HL-60 (cell line): Measurements from ENCODE around the gene WDR11.
"Not testable (repeated sequence)": the region's sequence is repeated elsewhere in the genome, so short reads cannot be mapped to it uniquely, and the experiment has no call there.

Source experiments
- DNase-seq, 2 experiments: peaks; one replicate each; pipeline ENCODE4 v3.0.0-alpha.2; 2010 to 2020; ENCODE audit warnings: low read depth in 1 of 2, low spot score in 1 of 2
- H3K27ac ChIP-seq: fragments of 250-450 bp; sonication (Bioruptor Pico); replicated peaks from 2 replicates; pipeline ENCODE4 v1.5.1; 2020; ENCODE audit warnings: mild to moderate bottlenecking, moderate library complexity
- H3K27me3 ChIP-seq: fragments of 250-450 bp; sonication (Bioruptor Pico); 2 replicates; pipeline ENCODE4 v1.5.1; 2021; ENCODE audit warnings: mild to moderate bottlenecking, moderate library complexity; ENCODE audit not compliant: insufficient read depth, poor library complexity, severe bottlenecking
- H3K4me3 ChIP-seq: replicated peaks from 2 replicates; pipeline ENCODE4 v1.5.1; 2011; ENCODE audit warnings: mild to moderate bottlenecking, control low read depth, low read length; ENCODE audit not compliant: insufficient read depth
- GABPA ChIP-seq: IDR thresholded peaks from 2 replicates; pipeline ENCODE4 v1.6.1; 2012; ENCODE audit warnings: low read depth
- POLR2AphosphoS5 ChIP-seq: IDR thresholded peaks from 2 replicates; pipeline ENCODE4 v1.6.1; 2012; ENCODE audit warnings: low read depth
- SPI1 ChIP-seq: IDR thresholded peaks from 2 replicates; pipeline ENCODE4 v1.6.1; 2012; ENCODE audit warnings: low read depth, mild to moderate bottlenecking, borderline replicate concordance
- TF ChIP-seq, protein P1 (sequence below): IDR thresholded peaks from 2 replicates; pipeline ENCODE4 v1.6.1; 2012; ENCODE audit warnings: low read depth; ENCODE audit not compliant: insufficient replicate concordance
- TF ChIP-seq, protein P2 (sequence below): IDR thresholded peaks from one replicate; pipeline ENCODE4 v1.5.1; 2011; ENCODE audit warnings: low read length, control low read depth, inconsistent platforms; ENCODE audit not compliant: insufficient read depth

WDR11 gene

DNA sequence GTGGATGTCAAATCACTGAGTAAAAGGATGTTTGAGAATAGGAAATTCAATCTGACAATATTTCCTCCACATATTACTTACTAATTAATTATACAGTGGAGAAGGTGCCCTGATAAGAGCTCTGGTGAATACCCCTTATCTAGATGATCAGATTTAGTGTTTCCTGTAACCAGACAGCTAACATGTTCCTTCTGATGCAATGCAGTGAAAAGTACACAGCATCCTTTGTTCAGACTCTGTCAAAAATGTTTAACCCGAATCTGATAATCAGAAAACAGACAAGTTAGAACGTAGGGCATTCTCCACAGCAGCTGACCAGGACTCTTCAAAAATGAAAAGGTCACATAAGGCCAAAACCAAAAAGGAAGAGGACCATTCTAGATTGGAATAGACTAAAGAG lies 46.2 kb downstream of the WDR11 start:
- Histone ChIP-seq H3K4me3 (no peak overlapping the region), H3K27ac (no peak overlapping the region), H3K27me3 (no peaks in the 10 kb centered on the region)
- TF ChIP-seq, protein P1, sequence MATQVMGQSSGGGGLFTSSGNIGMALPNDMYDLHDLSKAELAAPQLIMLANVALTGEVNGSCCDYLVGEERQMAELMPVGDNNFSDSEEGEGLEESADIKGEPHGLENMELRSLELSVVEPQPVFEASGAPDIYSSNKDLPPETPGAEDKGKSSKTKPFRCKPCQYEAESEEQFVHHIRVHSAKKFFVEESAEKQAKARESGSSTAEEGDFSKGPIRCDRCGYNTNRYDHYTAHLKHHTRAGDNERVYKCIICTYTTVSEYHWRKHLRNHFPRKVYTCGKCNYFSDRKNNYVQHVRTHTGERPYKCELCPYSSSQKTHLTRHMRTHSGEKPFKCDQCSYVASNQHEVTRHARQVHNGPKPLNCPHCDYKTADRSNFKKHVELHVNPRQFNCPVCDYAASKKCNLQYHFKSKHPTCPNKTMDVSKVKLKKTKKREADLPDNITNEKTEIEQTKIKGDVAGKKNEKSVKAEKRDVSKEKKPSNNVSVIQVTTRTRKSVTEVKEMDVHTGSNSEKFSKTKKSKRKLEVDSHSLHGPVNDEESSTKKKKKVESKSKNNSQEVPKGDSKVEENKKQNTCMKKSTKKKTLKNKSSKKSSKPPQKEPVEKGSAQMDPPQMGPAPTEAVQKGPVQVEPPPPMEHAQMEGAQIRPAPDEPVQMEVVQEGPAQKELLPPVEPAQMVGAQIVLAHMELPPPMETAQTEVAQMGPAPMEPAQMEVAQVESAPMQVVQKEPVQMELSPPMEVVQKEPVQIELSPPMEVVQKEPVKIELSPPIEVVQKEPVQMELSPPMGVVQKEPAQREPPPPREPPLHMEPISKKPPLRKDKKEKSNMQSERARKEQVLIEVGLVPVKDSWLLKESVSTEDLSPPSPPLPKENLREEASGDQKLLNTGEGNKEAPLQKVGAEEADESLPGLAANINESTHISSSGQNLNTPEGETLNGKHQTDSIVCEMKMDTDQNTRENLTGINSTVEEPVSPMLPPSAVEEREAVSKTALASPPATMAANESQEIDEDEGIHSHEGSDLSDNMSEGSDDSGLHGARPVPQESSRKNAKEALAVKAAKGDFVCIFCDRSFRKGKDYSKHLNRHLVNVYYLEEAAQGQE, result no peak
- no peak for TF ChIP-seq POLR2AphosphoS5
- TF ChIP-seq SPI1, result no peak
- no peak for TF ChIP-seq GABPA
- TF ChIP-seq, protein P2, sequence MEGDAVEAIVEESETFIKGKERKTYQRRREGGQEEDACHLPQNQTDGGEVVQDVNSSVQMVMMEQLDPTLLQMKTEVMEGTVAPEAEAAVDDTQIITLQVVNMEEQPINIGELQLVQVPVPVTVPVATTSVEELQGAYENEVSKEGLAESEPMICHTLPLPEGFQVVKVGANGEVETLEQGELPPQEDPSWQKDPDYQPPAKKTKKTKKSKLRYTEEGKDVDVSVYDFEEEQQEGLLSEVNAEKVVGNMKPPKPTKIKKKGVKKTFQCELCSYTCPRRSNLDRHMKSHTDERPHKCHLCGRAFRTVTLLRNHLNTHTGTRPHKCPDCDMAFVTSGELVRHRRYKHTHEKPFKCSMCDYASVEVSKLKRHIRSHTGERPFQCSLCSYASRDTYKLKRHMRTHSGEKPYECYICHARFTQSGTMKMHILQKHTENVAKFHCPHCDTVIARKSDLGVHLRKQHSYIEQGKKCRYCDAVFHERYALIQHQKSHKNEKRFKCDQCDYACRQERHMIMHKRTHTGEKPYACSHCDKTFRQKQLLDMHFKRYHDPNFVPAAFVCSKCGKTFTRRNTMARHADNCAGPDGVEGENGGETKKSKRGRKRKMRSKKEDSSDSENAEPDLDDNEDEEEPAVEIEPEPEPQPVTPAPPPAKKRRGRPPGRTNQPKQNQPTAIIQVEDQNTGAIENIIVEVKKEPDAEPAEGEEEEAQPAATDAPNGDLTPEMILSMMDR, result no peak
- DNase-seq, result no peak

DNA sequence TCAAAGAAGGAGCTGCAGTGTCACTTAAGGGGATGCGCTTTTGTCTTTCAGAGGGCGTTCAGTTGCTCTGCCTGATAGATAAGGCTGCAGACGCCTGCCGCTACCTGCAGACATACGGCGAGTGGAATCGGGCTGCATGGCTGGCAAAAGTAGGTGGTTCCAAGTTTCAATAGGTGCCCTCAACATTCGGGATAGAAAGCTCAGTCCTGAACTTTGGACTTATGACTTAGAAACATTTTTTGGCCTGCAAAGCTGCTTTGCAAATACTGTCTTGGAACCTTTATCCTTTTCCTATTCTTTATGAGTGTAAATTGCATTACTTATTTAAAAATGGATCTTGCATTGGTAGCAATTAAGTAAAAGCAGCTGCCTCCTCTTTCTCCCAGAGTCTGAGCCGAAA lies 54.1 kb downstream of the WDR11 start:
- Histone ChIP-seq H3K27ac (no peak overlapping the region), H3K4me3 (no peak overlapping the region), H3K27me3 (no peaks in the 10 kb centered on the region)
- TF ChIP-seq, protein P2, result no peak
- no peak for TF ChIP-seq POLR2AphosphoS5
- TF ChIP-seq SPI1, result no peak
- TF ChIP-seq, protein P1, result no peak
- no peak for TF ChIP-seq GABPA
- no peak for DNase-seq

DNA sequence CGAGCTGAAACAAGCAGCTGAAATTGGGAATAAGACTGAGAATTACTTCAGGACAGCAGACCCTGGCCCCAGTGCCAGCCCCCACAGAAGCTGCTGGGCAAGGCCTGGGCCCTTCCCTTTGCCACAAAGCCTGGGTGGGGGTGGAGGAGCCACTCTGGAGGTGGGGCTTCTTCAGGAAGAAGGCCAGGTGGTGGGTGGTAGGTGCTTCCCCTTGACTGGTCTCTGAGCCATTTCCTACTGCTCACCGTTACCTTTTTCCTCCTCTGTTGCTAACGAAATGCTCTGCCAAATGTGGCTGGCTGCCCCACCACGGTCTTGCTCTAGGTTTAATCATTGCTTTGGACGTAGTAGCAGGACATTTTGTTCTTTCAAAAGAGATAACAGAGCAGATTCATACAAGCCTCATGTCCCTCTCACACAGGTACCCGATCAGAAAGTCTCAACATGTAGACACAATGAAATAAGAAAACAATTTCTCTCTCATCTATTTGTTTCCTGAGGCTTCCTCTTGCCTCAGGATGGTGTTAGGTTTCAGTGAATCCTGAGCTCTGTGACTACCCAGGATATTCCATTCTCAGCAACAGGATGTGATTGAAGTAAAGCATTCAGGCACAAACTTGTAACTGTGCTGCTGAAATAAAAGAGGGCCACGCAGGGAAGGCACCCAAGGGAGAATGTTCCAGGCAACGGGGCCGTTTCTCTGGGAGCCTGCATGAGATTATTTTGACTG lies 66.5 kb downstream of the WDR11 start:
- Histone ChIP-seq H3K27me3 (no peaks in the 10 kb centered on the region), H3K4me3 (no peak overlapping the region), H3K27ac (no peak overlapping the region)
- no peak for TF ChIP-seq SPI1
- TF ChIP-seq, protein P2, result no peak
- TF ChIP-seq GABPA, result no peak
- TF ChIP-seq POLR2AphosphoS5, result no peak
- TF ChIP-seq, protein P1, result no peak
- DNase-seq, result no peak

DNA sequence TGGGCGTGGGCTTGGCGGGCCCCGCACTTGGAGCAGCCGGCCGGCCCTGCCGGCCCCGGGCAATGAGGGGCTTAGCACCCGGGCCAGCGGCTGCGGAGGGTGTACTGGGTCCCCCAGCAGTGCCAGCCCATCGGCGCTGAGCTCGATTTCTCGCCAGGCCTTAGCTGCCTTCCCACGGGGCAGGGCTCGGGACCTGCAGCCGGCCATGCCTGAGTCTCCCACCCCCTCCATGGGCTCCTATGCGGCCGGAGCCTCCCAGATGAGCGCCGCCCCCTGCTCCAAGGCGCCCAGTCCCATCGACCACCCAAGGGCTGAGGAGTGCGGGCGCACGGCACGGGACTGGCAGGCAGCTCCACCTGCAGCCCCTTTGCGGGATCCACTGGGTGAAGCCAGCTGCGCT lies 72.7 kb downstream of the WDR11 start:
- H3K27me3 ChIP-seq, H3K4me3 ChIP-seq, DNase-seq, H3K27ac ChIP-seq: not testable (repeated sequence)
